HG02623 (cell line): ENCODE measurements around the gene DENND5A.
"Not testable (repeated sequence)": the region's sequence is repeated elsewhere in the genome, so short reads cannot be mapped to it uniquely, and the experiment has no call there.

Source experiments
- ATAC-seq: cut with Tn5 transposase; IDR thresholded peaks from one replicate; pipeline ENCODE4 v1.9.1; 2021; ENCODE audit warnings: moderate library complexity; ENCODE audit not compliant: unreplicated experiment

The DENND5A gene

DNA sequence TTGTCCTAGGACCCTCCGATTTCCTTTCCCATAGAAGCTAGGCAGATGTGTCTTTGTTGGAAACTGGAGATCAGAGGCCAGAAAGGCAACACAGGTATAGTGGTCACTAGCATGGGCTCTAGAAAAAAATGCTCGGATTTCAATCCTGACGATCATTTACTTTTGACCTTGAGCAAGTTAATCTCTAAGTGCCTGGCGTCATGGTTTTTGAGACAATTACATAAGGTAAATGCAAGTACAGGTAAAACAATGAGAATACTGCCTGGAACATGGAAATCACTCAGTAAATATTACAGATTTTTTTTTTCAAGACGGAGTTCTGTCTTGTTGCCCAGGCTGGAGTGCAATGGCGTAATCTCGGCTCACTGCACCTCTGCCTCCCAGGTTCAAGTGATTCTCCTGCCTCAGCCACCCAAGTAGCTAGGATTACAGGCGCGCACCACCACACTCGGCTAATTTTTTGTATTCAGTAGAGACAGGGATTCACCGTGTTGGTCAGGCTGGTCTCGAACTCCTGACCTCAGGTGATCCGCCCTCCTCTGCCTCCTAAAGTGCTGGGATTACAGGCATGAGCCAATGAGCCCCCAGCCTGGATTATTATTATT lies 1.1 kb upstream of the DENND5A start:
- ATAC-seq, result no peak

DNA sequence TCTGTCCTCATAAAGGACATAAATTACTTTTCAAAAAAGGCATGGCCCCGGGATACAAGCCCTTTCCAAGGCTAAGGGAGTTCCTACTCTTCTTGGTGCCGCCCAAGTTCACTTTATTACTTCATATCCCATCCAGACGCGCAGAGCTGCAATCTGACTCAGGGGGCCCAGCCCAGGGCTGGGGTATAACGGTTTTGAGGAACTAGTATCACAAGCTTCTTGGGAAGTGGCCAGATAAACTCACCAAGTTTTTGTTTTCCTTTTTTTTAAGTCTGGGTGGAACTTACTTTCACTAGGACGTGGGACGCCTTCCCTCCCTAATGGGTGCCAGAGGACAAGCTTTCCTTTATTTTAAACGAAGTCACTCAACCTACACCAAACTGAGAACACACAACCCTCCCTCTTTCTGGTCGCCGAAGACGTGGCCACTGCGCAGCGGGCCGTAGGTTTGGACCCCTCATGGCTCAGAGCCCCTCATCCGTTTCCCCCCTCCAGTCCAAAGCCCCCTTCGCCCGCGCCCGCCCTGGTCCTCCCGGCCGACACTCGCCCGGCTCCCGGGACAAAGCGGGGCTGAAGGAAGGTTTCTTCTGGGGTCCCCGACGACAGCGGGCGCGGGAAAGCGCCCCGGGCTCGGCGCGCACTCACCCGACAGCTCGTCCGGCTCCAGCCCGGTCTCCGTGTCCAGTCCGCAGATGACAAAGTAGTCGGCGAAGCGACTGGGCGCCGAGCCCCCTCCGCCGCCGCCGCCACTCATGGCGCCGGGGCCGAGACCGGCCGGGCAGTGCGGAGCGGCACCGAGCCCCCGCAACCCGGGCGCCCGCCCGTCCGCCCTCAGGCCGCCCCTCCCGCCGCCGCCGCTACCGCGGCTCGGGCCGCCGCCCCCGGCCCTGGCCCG lies 587 bp downstream of the DENND5A start:
- peak; percentile 5 for ATAC-seq

DNA sequence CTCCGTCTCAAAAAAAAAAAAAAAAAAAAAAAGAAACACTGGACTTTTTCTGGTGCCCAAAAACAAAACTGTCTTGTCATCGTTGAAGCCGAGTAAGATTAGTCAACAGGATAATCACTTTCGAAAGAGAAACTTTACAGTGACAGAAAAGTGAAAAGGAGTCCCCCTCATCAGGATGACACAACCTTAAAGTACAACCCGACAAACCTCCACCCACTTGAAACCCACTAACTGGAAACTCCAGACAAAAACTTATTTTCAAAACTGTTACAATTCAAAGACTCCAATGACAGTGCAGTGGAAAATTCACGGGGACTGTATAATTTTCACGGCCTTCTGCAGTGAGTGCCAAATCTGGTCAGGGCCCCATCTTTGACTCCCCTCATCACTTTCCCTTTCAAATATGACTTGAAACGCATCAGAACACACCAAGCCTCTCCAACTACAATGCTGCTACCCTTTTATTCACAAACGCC lies 1.3 kb downstream of the DENND5A start:
- peak; percentile 56 for ATAC-seq

DNA sequence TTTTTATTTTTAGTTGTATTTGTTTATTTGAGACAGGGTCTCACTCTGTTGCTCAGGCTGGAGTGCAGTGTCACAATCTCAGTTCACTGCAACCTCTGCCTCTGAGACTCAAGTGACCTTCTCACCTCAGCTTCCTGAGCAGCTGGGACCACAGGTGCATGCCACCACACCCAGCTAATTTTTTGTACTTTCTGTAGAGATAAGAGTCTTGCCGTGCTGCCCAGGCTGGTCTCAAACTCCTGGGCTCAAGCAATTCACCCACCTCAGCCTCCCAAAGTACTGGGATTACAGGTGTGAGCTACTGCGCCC lies 4.4 kb downstream of the DENND5A start:
- ATAC-seq, result not testable (repeated sequence)

DNA sequence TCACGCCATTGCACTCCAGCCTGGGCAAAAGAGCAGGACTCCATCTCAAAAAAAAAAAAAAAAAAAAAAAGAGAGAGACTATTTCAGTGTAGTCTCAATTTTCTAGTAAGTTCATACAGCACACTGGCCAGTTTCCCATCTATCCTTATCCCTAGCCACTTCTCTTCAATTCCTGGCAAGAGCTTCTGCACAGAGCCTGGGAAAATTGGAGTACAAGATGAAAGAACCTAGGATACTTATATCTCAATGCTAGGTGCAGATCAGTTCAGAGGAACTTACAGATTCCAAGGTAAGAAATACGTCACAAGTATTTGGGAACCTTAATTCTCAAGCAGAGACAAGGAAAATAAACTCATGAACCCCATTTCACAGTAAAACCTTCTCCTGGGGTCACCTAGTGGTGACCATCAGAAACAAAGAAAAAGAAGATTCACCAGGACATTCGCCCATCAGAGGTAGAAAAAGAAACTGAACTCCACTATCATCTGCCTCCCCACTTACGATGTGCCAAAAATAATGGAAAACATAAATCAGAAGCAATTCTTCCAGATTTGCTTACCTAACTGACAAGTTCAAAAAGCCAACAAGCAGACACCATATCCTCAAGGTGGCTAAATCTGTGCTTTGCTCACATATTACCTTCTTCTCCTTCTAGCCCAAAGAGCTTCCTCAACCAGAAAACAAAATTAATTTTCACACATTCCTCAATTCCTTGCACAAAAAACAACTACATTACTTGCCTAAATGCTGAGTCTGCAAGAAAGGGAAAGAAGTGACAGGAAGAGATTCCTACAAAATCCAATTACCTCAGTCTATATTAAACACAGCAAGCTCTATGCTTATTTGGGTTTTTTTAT lies 4.9 kb downstream of the DENND5A start:
- ATAC-seq, result no peak

DNA sequence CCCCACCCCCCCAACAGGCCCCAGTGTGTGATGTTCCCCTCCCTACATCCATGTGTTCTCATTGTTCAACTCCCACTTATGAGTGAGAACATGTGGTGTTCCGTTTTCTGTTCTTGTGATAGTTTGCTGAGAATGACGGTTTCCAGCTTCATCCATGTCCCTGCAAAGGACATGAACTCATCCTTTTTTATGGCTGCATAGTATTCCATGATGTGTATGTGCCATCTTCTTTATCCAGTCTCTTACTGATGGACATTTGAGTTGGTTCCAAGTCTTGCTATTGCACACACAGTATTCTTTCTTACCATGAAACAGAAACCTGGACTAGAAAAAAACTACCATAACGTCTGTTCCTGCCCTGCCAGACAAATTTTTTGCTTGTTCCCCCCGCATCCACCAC lies 6.9 kb downstream of the DENND5A start:
- ATAC-seq, result not testable (repeated sequence)

DNA sequence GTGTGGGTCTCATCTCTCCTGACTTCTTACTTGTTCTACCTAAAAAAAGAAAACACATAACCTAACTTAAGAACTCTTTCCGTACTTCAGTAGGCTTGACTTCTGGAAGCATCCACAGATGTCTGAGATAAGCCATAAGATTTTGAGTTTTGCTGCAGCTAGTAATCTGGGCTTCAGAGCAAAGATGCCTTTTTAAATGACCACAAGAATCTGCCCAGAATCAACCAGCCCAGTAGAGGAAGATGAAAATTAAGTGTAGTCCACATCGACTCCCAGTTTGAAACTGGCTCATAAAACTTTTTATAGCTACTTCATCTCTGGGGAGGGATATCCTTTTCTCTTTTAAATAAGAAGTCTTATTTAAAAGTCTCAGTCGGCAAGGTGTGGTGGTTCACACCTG lies 10.7 kb downstream of the DENND5A start:
- no peak for ATAC-seq

DNA sequence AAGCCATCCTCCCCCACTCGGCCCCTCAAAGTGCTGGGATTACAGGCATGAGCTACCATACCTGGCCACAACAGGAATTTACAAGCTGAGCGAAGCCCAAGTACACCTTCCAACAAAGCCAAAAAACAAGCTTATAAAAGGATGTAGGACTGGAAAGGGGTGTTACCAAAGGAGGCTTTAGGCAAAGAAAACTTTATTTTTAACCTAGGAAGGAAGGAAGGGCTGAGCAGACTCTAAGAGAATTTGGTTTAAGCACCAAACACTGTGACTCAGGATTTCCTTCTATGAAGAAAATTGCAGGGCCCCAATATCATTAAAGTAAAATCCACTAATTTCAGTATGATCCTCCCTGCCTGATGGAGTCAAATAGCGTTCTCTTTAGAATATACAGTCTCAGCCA lies 12.1 kb downstream of the DENND5A start:
- ATAC-seq, result no peak

DNA sequence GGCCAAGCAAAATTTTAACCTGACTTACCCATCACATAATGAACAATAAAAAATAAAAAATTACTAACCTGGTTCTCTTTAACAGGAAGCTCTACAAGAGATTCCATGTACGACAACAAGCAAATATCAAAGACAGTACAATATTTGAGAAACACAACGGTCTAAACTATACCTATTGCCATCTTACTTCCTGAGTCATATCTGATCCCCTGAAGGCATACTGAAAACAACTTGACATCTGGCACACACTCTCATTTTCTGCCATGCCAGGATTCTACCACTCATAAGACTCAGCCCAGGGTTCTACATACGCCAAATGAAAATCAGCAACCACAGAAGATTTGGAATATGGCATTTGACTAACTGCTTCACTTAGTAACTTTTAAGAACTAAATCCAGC lies 13.8 kb downstream of the DENND5A start:
- no peak for ATAC-seq

DNA sequence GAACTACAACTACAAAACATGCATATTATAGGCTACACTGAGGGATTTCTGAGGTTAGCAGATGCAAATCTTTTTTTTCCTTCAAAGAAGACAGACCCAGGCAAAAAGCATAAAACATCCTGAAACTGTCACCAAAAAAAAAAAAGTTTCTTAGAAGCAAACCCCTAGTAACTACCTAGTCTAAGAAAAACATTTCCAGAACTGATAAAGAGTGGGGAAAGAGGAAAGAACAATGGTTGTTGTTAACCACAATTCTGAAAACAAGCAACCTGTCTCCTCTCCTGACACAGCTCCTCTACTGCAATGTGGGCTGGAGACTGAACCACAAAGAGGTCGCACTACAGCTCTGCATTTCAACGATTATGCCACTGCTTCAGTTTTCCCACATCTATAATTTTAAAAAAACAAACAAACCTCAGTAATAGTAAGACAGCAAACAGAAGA lies 15.0 kb downstream of the DENND5A start:
- peak; percentile 80 for ATAC-seq

DNA sequence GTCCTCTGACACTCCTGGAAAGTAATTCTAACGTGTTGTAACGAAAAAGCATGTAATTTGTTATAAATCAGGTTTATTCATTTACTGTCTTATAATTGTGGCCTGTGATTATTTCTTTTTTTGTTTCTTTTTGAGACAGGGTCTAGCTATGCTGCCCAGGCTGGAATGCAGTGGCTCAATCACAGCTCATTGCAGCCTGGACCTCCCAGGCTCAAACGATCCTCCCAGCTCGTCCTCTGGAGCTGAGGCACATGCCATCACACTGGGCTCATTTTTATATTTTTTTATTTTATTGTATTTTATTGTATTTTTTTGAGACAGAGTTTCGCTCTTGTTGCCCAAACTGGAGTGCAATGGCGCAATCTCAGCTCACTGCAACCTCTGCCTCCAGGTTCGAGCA lies 15.9 kb downstream of the DENND5A start:
- no peak for ATAC-seq

DNA sequence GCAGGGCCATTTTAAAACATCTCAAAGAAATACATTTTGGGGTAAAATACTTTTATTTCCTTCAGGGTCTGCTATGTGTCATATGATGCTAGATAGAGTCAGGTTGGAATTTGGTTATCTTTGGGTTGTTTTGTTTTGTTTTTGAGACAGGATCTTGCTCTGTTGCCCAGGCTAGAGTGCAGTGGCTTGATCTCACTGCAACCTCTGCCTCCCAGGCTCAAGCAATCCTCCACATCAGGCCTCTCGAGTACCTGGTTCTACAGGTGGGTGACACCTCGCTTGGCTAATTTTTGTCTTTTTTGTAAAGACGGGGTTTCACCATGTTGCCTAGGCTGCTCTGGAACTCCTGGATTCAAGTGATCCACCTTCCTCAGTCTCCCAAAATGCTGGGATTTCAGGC lies 17.3 kb downstream of the DENND5A start:
- no peak for ATAC-seq

DNA sequence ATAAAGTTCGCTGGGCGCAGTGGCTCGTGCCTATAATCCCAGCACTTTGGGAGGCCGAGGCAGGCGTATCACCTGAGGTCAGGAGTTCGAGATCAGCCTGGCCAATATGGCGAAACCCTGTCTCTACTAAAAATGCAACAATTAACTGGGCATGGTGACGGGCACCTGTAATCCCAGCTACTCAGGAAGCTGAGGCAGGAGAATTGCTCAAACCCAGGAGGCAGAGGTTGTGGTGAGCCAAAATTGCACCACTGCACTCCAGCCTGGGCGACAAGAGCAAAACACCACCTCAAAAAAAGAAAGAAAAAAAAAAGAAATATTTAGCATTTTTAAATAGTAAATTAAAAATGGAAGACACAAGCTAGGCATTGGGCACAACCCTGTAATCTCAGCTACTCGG lies 28.9 kb downstream of the DENND5A start:
- not testable (repeated sequence) for ATAC-seq

DNA sequence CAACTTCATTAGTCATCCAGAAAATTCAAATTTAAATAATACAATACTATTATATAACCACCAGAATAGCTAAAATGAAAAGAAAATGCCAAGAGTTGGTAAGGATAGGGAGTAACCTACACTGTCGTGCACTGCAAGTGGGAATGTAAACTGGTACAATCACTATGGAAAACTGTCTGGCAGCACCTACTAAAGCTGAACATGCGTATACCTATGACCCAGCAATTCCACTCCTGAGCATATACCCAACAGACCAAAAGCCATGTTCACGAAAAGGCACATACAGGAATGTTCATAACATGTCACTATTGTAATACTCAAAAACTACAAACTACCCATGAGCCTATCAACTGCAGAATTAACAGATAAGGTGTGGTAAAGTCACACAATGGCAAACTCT lies 32.7 kb downstream of the DENND5A start:
- no peak for ATAC-seq

DNA sequence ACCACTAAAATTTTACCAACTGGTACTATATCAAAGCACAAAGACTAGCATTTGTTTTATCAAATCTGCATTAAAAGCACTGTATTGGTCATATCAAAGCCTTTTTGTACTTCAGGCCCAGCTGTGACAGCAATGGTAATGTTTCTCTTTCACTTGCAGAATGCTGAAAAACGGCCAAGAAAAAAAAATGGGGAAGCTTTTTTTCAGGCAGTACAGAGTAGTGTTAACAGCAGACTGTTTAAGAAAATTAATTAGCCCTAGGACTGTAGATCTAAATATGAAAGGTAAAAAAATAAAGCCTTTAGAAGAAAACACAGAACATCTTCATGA lies 33.3 kb downstream of the DENND5A start:
- no peak for ATAC-seq

DNA sequence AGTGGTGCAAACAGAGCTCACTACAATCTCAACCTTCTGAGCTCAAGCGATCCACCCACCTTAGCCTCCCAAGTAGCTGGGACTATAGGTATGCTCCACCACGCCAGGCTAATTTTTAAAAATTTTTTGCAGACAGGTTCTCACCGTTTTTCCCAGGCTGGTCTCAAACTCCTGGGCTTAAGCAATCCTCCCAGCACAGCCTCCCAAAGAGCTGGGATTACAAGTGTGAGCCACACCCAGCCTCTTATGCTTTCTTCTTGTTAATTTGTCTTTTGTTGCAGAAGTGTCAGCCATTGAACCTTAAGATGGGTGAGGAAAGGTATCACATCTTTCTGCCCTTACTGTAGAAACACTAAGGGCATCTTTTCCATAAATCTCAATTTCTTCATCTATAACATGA lies 34.9 kb downstream of the DENND5A start:
- ATAC-seq, result no peak

DNA sequence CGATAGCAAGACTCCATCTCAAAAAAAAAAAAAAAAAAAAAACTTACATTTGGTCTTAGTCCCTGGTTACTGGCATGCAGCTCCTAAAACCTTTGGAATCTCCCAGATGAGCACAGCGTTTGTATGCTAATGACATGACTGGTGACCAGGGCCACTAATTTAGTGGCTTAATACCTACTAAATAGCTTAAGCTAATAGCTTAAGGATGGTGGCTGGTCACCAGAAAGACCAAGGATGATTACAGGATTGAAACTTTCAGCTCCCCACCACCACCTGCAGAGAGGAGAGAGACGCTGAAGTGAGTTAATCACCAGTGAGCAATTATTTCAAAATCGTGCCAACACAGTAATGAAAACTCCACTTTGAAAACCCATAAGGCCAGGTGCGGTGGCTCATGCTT lies 37.1 kb downstream of the DENND5A start:
- ATAC-seq, result no peak

DNA sequence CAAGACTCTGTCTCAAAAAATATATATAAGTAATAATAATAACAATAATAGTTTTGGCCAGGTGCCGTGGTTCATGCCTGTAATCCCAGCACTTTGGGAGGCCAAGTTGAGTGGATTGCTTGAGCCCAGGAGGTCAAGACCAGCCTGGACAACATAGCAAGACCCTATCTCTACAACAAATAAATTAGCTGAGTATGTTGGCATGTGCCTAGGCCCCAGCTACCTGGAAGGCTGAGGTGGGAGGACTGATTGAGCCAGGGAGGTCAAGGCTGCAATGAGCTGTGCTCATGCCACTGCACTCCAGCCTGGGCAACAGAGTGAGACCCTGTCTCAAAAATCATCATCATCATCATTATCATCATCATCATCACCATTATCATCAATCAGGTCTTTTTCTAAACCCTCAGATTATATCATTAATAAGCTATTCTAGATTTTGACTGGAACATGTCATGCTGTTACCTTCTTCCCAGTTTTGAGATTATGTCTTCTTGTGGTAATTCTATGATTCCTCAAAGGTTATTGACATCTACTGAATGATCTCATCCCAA lies 39.3 kb downstream of the DENND5A start:
- no peak for ATAC-seq

DNA sequence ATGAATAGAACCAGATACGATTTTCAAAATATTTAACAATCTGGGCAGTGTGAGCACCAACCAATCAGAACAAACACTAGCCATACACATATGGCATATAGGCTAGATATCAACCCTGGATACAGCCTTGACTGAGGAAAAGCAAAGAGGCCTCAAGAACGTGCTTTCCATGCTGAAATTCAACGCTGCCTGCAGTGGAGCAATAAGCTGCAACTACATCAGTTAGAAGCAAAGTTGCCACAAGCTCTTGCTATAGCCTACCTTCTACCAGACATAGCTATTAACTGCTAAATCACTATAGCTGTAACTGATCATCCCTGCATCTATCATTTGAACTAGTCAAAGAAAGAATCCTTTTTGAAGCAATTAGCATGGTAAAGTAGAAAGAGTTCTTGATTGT lies 42.5 kb downstream of the DENND5A start:
- ATAC-seq, result no peak

DNA sequence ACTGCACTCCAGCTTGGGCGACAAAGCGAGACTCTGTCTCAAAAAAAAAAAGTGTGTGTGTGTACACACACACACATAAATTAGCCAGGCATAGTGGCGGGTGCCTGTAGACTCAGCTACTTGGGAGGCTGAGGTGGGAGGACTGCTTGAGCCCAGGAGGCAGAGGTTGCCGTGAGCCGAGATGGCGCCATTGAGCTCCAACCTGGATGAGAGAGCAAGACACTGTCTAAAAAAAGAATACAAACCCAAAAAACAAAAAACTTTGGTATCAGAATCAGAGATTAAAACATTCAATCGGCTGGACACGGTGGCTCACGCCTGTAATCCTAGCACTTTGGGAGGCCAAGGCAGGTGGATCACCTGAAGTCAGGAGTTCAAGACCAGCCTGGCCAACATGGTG lies 44.3 kb downstream of the DENND5A start:
- ATAC-seq, result not testable (repeated sequence)

DNA sequence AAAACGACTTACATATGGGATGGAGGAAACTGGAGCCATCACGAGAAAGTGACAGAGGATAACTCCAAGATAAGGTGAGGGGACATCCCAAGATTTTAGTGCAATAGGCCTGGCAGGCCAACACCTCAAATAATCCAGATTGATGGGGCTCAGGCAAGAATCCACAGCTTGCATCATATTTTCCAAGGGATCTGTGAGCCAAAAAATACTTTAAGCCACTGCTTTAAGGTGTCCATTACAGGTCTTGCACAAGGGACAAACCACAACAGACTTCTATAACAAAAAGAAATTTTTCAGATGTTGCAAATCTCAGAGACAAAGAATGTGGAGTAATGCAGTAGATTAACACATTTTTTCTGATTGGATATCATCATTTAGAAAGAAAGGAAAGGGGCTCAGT lies 45.6 kb downstream of the DENND5A start:
- ATAC-seq, result no peak
